ENCODE measurements around the gene PRR5.

- TF ChIP-seq POLR2A (IDR thresholded peaks at IDR 0.05; ENCODE audit: low read depth, low read length), result no peak
- no peak for TF ChIP-seq POU2F2 (IDR thresholded peaks at IDR 0.05; ENCODE audit: low read depth, low read length)
- TF ChIP-seq POLR2AphosphoS5 (IDR thresholded peaks at IDR 0.05; ENCODE audit: low read depth, low read length), result no peak
- no peak for TF ChIP-seq SPI1 (IDR thresholded peaks at IDR 0.05; ENCODE audit: low read depth, low read length)
- no peak for TF ChIP-seq TAF1 (IDR thresholded peaks at IDR 0.05; ENCODE audit: low read depth, low read length)
- no peak for TF ChIP-seq PAX5 (IDR thresholded peaks at IDR 0.05; ENCODE audit: insufficient read depth, low read length, severe bottlenecking)
Measured at GRCh38 chr22:44664149-44664548, 37.9 kb upstream of the PRR5 start.

All from GM12891 (cell line).